H1 (cell line): Measurements from ENCODE around the gene MCF2L. TPM values are rescaled to one million over a fixed set of nuclear protein-coding genes. Genes with fewer than 3 reads are reported as not detected.

Source experiments
- CTCF ChIA-PET: fragments of 300-600 bp; sonication (Branson Sonifier 250); formaldehyde crosslinking; loops from one replicate; lab custom pipeline; 2021; ENCODE audit not compliant: partially characterized antibody; lab: Charles Lee
- POLR2A ChIA-PET: fragments of 300-600 bp; sonication (Branson Sonifier 250); formaldehyde crosslinking; loops from one replicate; lab custom pipeline; 2021; ENCODE audit warnings: inconsistent platforms; ENCODE audit not compliant: partially characterized antibody; lab: Charles Lee
- DNase-seq, 2 experiments: peaks; one replicate each; pipeline versions ENCODE4 v3.0.0 to v3.0.0-alpha.2; 2010 to 2022; ENCODE audit warnings: low spot score in 2 of 2, low read depth in 1 of 2, mixed read lengths in 1 of 2
- FAIRE-seq: peaks from 2 replicates; lab custom pipeline; 2011; peaks lifted over from hg19 to GRCh38; lab: Jason Lieb, UNC
- H2AFZ ChIP-seq: 2 replicates; pipeline ENCODE4 v1.8.1; 2012; ENCODE audit warnings: low read length, inconsistent platforms
- H2AK5ac ChIP-seq: 2 replicates; pipeline ENCODE4 v1.6.1; 2013; ENCODE audit warnings: low read depth, low read length
- H2BK120ac ChIP-seq: replicated peaks from 2 replicates; pipeline ENCODE3; 2013; ENCODE audit warnings: low read depth, low read length, inconsistent platforms
- H2BK12ac ChIP-seq: 2 replicates; pipeline ENCODE4 v1.6.1; 2013; ENCODE audit warnings: low read depth, low read length
- H2BK15ac ChIP-seq: 2 replicates; pipeline ENCODE4 v1.6.1; 2013; ENCODE audit warnings: low read length
- H2BK20ac ChIP-seq: 2 replicates; pipeline ENCODE4 v1.6.1; 2013; ENCODE audit warnings: low read length
- H2BK5ac ChIP-seq: 2 replicates; pipeline ENCODE4 v1.6.1; 2013; ENCODE audit warnings: low read depth, low read length
- H3K14ac ChIP-seq: 2 replicates; pipeline ENCODE4 v1.6.1; 2013; ENCODE audit warnings: inconsistent platforms; ENCODE audit not compliant: insufficient read length
- H3K18ac ChIP-seq: 2 replicates; pipeline ENCODE4 v1.6.1; 2013; ENCODE audit warnings: low read length; ENCODE audit errors: extremely low read depth
- H3K23ac ChIP-seq: 2 replicates; pipeline ENCODE4 v1.6.1; 2013; ENCODE audit warnings: inconsistent platforms; ENCODE audit not compliant: insufficient read length
- H3K23me2 ChIP-seq: 2 replicates; pipeline ENCODE4 v1.6.1; 2013; ENCODE audit warnings: low read depth, low read length
- H3K27ac ChIP-seq: 2 replicates; pipeline ENCODE4 v1.6.1; 2011; ENCODE audit warnings: low read depth, low read length, inconsistent platforms
- H3K27me3 ChIP-seq, 4 experiments: replicated peaks in 1 of 4; 1 replicate in 1 of 4; 2 replicates in 3 of 4; pipeline versions ENCODE4 v1.6.1 to v1.8.1; 2011 to 2013; ENCODE audit warnings: low read length in 3 of 4, mild to moderate bottlenecking in 3 of 4, inconsistent platforms in 2 of 4, mixed read lengths in 2 of 4, moderate library complexity in 1 of 4; ENCODE audit not compliant: control insufficient read depth in 3 of 4, insufficient read depth in 3 of 4; ENCODE audit errors: extremely low read depth in 1 of 4
- H3K36me3 ChIP-seq, 4 experiments: 2 replicates each; pipeline versions ENCODE4 v1.6.1 to v1.8.1; 2011 to 2013; ENCODE audit warnings: mild to moderate bottlenecking in 4 of 4, low read length in 3 of 4, moderate library complexity in 2 of 4, control low read depth in 1 of 4, inconsistent platforms in 1 of 4; ENCODE audit not compliant: insufficient read depth in 4 of 4, control insufficient read depth in 2 of 4
- H3K4ac ChIP-seq: replicated peaks from 2 replicates; pipeline ENCODE3; 2013; ENCODE audit warnings: low read length, low read depth, mixed read lengths, inconsistent platforms; ENCODE audit not compliant: insufficient read length
- H3K4me1 ChIP-seq, 4 experiments: replicated peaks in 1 of 4; 1 replicate in 1 of 4; 2 replicates in 3 of 4; pipeline versions ENCODE4 v1.6.1 to v1.8.1; 2011 to 2013; ENCODE audit warnings: low read length in 3 of 4, inconsistent platforms in 2 of 4, mixed read lengths in 1 of 4; ENCODE audit not compliant: insufficient read depth in 4 of 4, control insufficient read depth in 3 of 4
- H3K4me2 ChIP-seq, 2 experiments: 2 replicates each; pipeline versions ENCODE4 v1.6.1 to v1.8.1; 2011 to 2013; ENCODE audit warnings: low read depth in 2 of 2, low read length in 2 of 2, control low read depth in 1 of 2, inconsistent platforms in 1 of 2, mild to moderate bottlenecking in 1 of 2; ENCODE audit not compliant: insufficient read depth in 1 of 2
- H3K4me3 ChIP-seq, 4 experiments: fragments of 200-600, 300-600 bp in 1 of 4; sonication (generic), shearing (Covaris generic), sonication (Bioruptor Twin) in 1 of 4; 2 replicates each; pipeline versions ENCODE4 v1.5.1 to v1.8.1; 2011 to 2016; ENCODE audit warnings: low read length in 4 of 4, low read depth in 3 of 4, control low read depth in 2 of 4, inconsistent platforms in 2 of 4, mild to moderate bottlenecking in 2 of 4, mixed read lengths in 1 of 4, moderate library complexity in 1 of 4; ENCODE audit not compliant: insufficient read depth in 2 of 4; ENCODE audit errors: extremely low read depth in 1 of 4
- H3K56ac ChIP-seq: replicated peaks from 2 replicates; pipeline ENCODE3; 2013; ENCODE audit warnings: low read depth, mild to moderate bottlenecking, mixed read lengths, low read length, inconsistent platforms; ENCODE audit not compliant: insufficient read length
- H3K79me1 ChIP-seq: 2 replicates; pipeline ENCODE4 v1.6.1; 2013; ENCODE audit warnings: low read depth, low read length, control low read depth
- H3K79me2 ChIP-seq, 2 experiments: 2 replicates each; pipeline versions ENCODE4 v1.6.1 to v1.8.1; 2012 to 2013; ENCODE audit warnings: low read length in 2 of 2, mild to moderate bottlenecking in 2 of 2, inconsistent platforms in 1 of 2; ENCODE audit not compliant: insufficient read depth in 2 of 2, control insufficient read depth in 1 of 2
- H3K9ac ChIP-seq, 4 experiments: replicated peaks in 1 of 4; 1 replicate in 1 of 4; 2 replicates in 3 of 4; pipeline versions ENCODE4 v1.6.1 to v1.8.1; 2011 to 2013; ENCODE audit warnings: low read depth in 3 of 4, low read length in 3 of 4, control low read depth in 2 of 4, mild to moderate bottlenecking in 2 of 4, moderate library complexity in 2 of 4, inconsistent platforms in 1 of 4; ENCODE audit errors: extremely low read depth in 1 of 4
- H3K9me3 ChIP-seq, 2 experiments: 2 replicates each; pipeline versions ENCODE4 v1.6.1 to v1.8.1; 2012 to 2013; ENCODE audit warnings: mild to moderate bottlenecking in 2 of 2, moderate library complexity in 2 of 2, control low read depth in 1 of 2, inconsistent platforms in 1 of 2, low read depth in 1 of 2, low read length in 1 of 2, mixed read lengths in 1 of 2; ENCODE audit not compliant: insufficient read depth in 2 of 2
- H4K20me1 ChIP-seq, 2 experiments: replicated peaks in 1 of 2; 2 replicates each; pipeline versions ENCODE3 to v1.8.1; 2011 to 2013; ENCODE audit warnings: inconsistent platforms in 2 of 2, low read length in 2 of 2, mild to moderate bottlenecking in 1 of 2; ENCODE audit not compliant: insufficient read depth in 2 of 2, control insufficient read depth in 1 of 2
- H4K5ac ChIP-seq: 2 replicates; pipeline ENCODE4 v1.6.1; 2013; ENCODE audit warnings: low read length, low read depth, mixed read lengths, inconsistent platforms; ENCODE audit not compliant: insufficient read length
- H4K8ac ChIP-seq: 2 replicates; pipeline ENCODE4 v1.8.0; 2013; ENCODE audit warnings: mild to moderate bottlenecking, moderate library complexity, low read length, inconsistent platforms; ENCODE audit not compliant: insufficient read depth; ENCODE audit errors: extremely low read depth
- H4K91ac ChIP-seq: replicated peaks from 2 replicates; pipeline ENCODE3; 2013; ENCODE audit warnings: low read length, mixed read lengths, inconsistent platforms; ENCODE audit not compliant: insufficient read length
- ASH2L ChIP-seq: fragments of 200-600, 300-600 bp; sonication (generic); IDR thresholded peaks from one replicate; pipeline ENCODE4 v1.7.1; 2017; ENCODE audit warnings: low read length
- CBX5 ChIP-seq: fragments of 300-800, 300-1000 bp; sonication (generic); IDR thresholded peaks from 2 replicates; pipeline ENCODE4 v1.7.1; 2016; ENCODE audit warnings: antibody characterized with exemption, low read length, low read depth
- CHD2 ChIP-seq: IDR thresholded peaks from 2 replicates; pipeline ENCODE4 v1.6.1; 2012; ENCODE audit warnings: low read length, improper control_type of control experiment
- CREB1 ChIP-seq: IDR thresholded peaks from 2 replicates; pipeline ENCODE4 v1.6.1; 2012; ENCODE audit warnings: inconsistent platforms
- GABPA ChIP-seq: IDR thresholded peaks from 2 replicates; pipeline ENCODE4 v1.6.1; 2011; ENCODE audit warnings: mild to moderate bottlenecking, low read length, moderate library complexity, borderline replicate concordance; ENCODE audit not compliant: insufficient read depth
- HDAC6 ChIP-seq: IDR thresholded peaks from one replicate; pipeline ENCODE4 v1.7.1; 2012; ENCODE audit warnings: low read depth, mild to moderate bottlenecking, inconsistent platforms, low read length, moderate library complexity
- MAX ChIP-seq: IDR thresholded peaks from 2 replicates; pipeline ENCODE4 v1.6.1; 2012; ENCODE audit warnings: inconsistent platforms
- NRF1 ChIP-seq: IDR thresholded peaks from 2 replicates; pipeline ENCODE4 v1.6.1; 2011; ENCODE audit warnings: mild to moderate bottlenecking, low read depth, low read length, improper control_type of control experiment
- POLR2A ChIP-seq, 2 experiments: IDR thresholded peaks; 1 replicate in 1 of 2; 2 replicates in 1 of 2; pipeline ENCODE4 v1.6.1; 2011; ENCODE audit warnings: low read depth in 2 of 2, low read length in 2 of 2, mild to moderate bottlenecking in 2 of 2; ENCODE audit errors: control extremely low read depth in 1 of 2
- POU5F1 ChIP-seq: IDR thresholded peaks from 2 replicates; pipeline ENCODE4 v1.6.1; 2011; ENCODE audit warnings: low read depth, mild to moderate bottlenecking, low read length, moderate library complexity
- RBBP5 ChIP-seq: IDR thresholded peaks from 2 replicates; pipeline ENCODE4 v1.7.1; 2012; ENCODE audit warnings: low read depth, mild to moderate bottlenecking, inconsistent platforms, low read length, moderate library complexity, borderline replicate concordance
- RXRA ChIP-seq: IDR thresholded peaks from 2 replicates; pipeline ENCODE4 v1.6.1; 2011; ENCODE audit warnings: low read depth, mild to moderate bottlenecking, low read length, moderate library complexity; ENCODE audit not compliant: insufficient read depth
- SRF ChIP-seq: IDR thresholded peaks from 2 replicates; pipeline ENCODE4 v1.6.1; 2011; ENCODE audit warnings: mild to moderate bottlenecking, low read depth, low read length, moderate library complexity
- TAF1 ChIP-seq: IDR thresholded peaks from 2 replicates; pipeline ENCODE4 v1.6.1; 2011; ENCODE audit warnings: mild to moderate bottlenecking, low read depth, low read length
- TEAD4 ChIP-seq: IDR thresholded peaks from 2 replicates; pipeline ENCODE4 v1.6.1; 2012; ENCODE audit warnings: low read depth, low read length, inconsistent platforms, mixed read lengths
- ZNF274 ChIP-seq: IDR thresholded peaks from 2 replicates; pipeline ENCODE4 v1.7.0; 2012; ENCODE audit warnings: low read length, borderline replicate concordance; ENCODE audit errors: extremely low read depth
- WGBS, 2 experiments: shearing (Covaris generic) in 1 of 2; methylation state at CpG; one replicate each; pipeline versions ENCODE4 v1.1.6 to v1.1.7; 2013 to 2015; ENCODE audit warnings: low lambda C conversion rate in 2 of 2, mixed read lengths in 2 of 2, inconsistent platforms in 1 of 2, low coverage in 1 of 2, missing lambda C conversion rate in 1 of 2; ENCODE audit not compliant: insufficient replicate concordance in 2 of 2, insufficient coverage in 1 of 2, insufficient read length in 1 of 2; ENCODE audit errors: extremely low coverage in 1 of 2, missing lambda C conversion rate in 1 of 2; 5-methylcytosine and 5-hydroxymethylcytosine counted together
- polyA plus RNA-seq, 7 experiments: library from polyadenylated mRNA; depleted of rRNA in 3 of 7; stranded (reverse) in 5 of 7; unstranded in 2 of 7; fragments of >200 nt in 5 of 7; fragments of 200-250 nt in 2 of 7; gene quantifications; 1 replicate in 5 of 7; 2 replicates in 1 of 7; 4 replicates in 1 of 7; pipeline versions ENCODE4 v1.2.1 to v1.2.3, GENCODE V29; 2011 to 2013; ENCODE audit warnings: missing spikeins in 2 of 7, mixed read lengths in 2 of 7
- total RNA-seq: library from RNA; stranded (reverse); fragmentation: NEBNext Ultra II Directional; extraction: Animal tissue kit (Norgen Biotek cat#: 25700); gene quantifications from 2 replicates; pipeline ENCODE4 v1.2.1, GENCODE V29; 2021

MCF2L gene
- total and polyA plus RNA-seq, 2 of the 8 experiments (the other 6 are each of a cell fraction or from before 2014, with no cell fraction given) = 10.1 to 24.4 TPM

GRCh38 chr13:112984501-112984900 lies 15.5 kb downstream of the MCF2L start:
- Histone ChIP-seq H3K18ac (no peak overlapping the region), H2BK120ac (no peak overlapping the region), H3K23me2 (no peaks in the 10 kb centered on the region), H2AFZ (no peak overlapping the region), H3K4ac (no peak overlapping the region), H3K27me3 (no peaks in the 10 kb centered on the region), H3K79me2 (no peaks in the 10 kb centered on the region), H4K5ac (no peak overlapping the region), H3K27ac (0 out of 2 replicates have a peak overlapping the region, but pooled peaks have one; percentile 7), H3K4me1 (peaks cover 0 to 7% (median under 1%) of the 10 kb centered on the region in 4 experiments; a peak in 3 of 7 replicates), H4K8ac (no peak overlapping the region), H2BK20ac (no peak overlapping the region), H4K91ac (no peak overlapping the region), H3K4me2 (no peak overlapping the region), H3K14ac (no peak overlapping the region), H3K9ac (no peak overlapping the region; a peak in 1 of 7 replicates), H3K4me3 (no peak overlapping the region), H2BK5ac (0 out of 2 replicates have a peak overlapping the region, but pooled peaks have one; percentile 8), H3K9me3 (peaks cover 3 to 15% of the 10 kb centered on the region in 2 experiments; a peak in 3 of 4 replicates), H4K20me1 (no peaks in the 10 kb centered on the region), H2BK12ac (no peak overlapping the region), H2AK5ac (no peak overlapping the region), H3K79me1 (no peaks in the 10 kb centered on the region; the same call in 1 of the 2 replicates), H3K56ac (no peak overlapping the region), H3K23ac (no peak overlapping the region), H3K36me3 (no peaks in the 10 kb centered on the region), H2BK15ac (no peak overlapping the region)
- POLR2A ChIA-PET = interaction anchor here (1.3 kb wide), 1 partner anchor 15 kb away, joined by 3 read pairs; no protein-coding TSS in a partner anchor
- CTCF ChIA-PET = interaction anchor here (0.9 to 5.6 kb wide), 6 partner anchors 11 to 110 kb away, joined by 3 to 33 read pairs (median 6); no protein-coding TSS in a partner anchor
- no peak for FAIRE-seq
- WGBS, 2 experiments = 86% methylated on average over 11 of the region's 11 CpGs; no CpG with 5 or more reads in 1 of the 2 experiments
- DNase-seq = no peak
- TF ChIP-seq SRF = no peak
- no peak for TF ChIP-seq POLR2A (IDR thresholded peaks at IDR 0.05; ENCODE audit: control extremely low read depth in 1 of 2, low read depth in 2 of 2, low read length in 2 of 2)
- no peak for TF ChIP-seq CBX5
- TF ChIP-seq TAF1 = no peak
- no peak for TF ChIP-seq GABPA
- TF ChIP-seq TEAD4 = no peak
- TF ChIP-seq POU5F1 = no peak
- TF ChIP-seq CREB1 = no peak
- no peak for TF ChIP-seq RBBP5
- TF ChIP-seq NRF1 = no peak
- no peak for TF ChIP-seq ASH2L
- no peak for TF ChIP-seq ZNF274
- no peak for TF ChIP-seq RXRA
- TF ChIP-seq CHD2 = no peak
- TF ChIP-seq HDAC6 = no peak
- no peak for TF ChIP-seq MAX
